Gastrocnemius medialis (tissue), 4 donors: ENCODE measurements around the gene PIK3R2. TPM values are rescaled to one million over a fixed set of nuclear protein-coding genes. Genes with fewer than 3 reads are reported as not detected.

Source experiments
- ATAC-seq, 2 donors: fragments of 150-250 bp; one replicate each; pipeline ENCODE4 v1.9.1; 2016
- DNase-seq, 2 donors: peaks; one replicate each; pipeline ENCODE4 v3.0.0-alpha.2; 2019
- H3K27ac ChIP-seq, 4 donors: fragments of 200-600 bp; sonication (generic); 1 replicate in 1 of 4; 2 replicates in 3 of 4; pipeline ENCODE4 v1.5.1; 2016 to 2018; ENCODE audit warnings: mild to moderate bottlenecking in 2 of 4, moderate library complexity in 1 of 4
- H3K27me3 ChIP-seq, 3 donors: fragments of 200-600 bp; sonication (generic) in 2 of 3; 1 replicate in 1 of 3; 2 replicates in 2 of 3; pipeline versions ENCODE4 v1.5.1 to v1.6.0; 2016 to 2019; ENCODE audit warnings: mild to moderate bottlenecking in 1 of 3, moderate library complexity in 1 of 3
- H3K36me3 ChIP-seq, 2 donors: fragments of 200-600 bp; sonication (generic) in 1 of 2; one replicate each; pipeline ENCODE4 v1.5.1; 2017 to 2018
- H3K4me1 ChIP-seq, 2 donors: fragments of 200-600 bp; sonication (generic) in 1 of 2; one replicate each; pipeline ENCODE4 v1.5.1; 2016 to 2017; ENCODE audit warnings: mild to moderate bottlenecking in 2 of 2
- H3K4me3 ChIP-seq, 4 donors: fragments of 200-600 bp; sonication (generic) in 3 of 4; 1 replicate in 1 of 4; 2 replicates in 3 of 4; pipeline ENCODE4 v1.5.1; 2016 to 2019; ENCODE audit warnings: mild to moderate bottlenecking in 2 of 4
- H3K9me3 ChIP-seq, 3 donors: fragments of 200-600 bp; sonication (generic) in 2 of 3; 1 replicate in 1 of 3; 2 replicates in 2 of 3; pipeline ENCODE4 v1.5.1; 2016 to 2019
- CTCF ChIP-seq, 5 experiments: fragments of 450-650 bp in 3 of 5; fragments of 200-600 bp in 2 of 5; sonication (generic) in 2 of 5; IDR thresholded peaks in 4 of 5; conservative IDR thresholded peaks in 1 of 5; 1 replicate in 4 of 5; 2 replicates in 1 of 5; pipeline ENCODE4 v1.5.1; 2016 to 2019; ENCODE audit warnings: antibody characterized with exemption in 5 of 5, mild to moderate bottlenecking in 3 of 5, moderate library complexity in 3 of 5
- POLR2A ChIP-seq, 2 donors: fragments of 450-650 bp; IDR thresholded peaks; one replicate each; pipeline ENCODE4 v1.6.1; 2017; ENCODE audit warnings: antibody characterized with exemption in 2 of 2, mild to moderate bottlenecking in 2 of 2, moderate library complexity in 2 of 2
- in situ Hi-C, 4 donors: fragments of 200-750 bp; cut with MboI; loops; one replicate each; pipeline versions ENCODE4 v1.15.0 to v1.8.0; 2017; ENCODE audit warnings: low sequenced_read_pairs in 4 of 4
- intact Hi-C: fragments of 100-400 bp; cut with DNase I; formaldehyde crosslinking; loops from one replicate; pipeline ENCODE4 v1.15.1; 2023; ENCODE audit warnings: low total_unique reads
- total RNA-seq, 4 donors: library from RNA; depleted of rRNA; stranded (reverse); fragments of >200 nt; gene quantifications; one replicate each; pipeline versions ENCODE4 v1.1.0 to v1.2.3, GENCODE V29; 2016

Gene PIK3R2
- total RNA-seq, 4 donors from 2014 or later = 5.6 to 11.9 (median 6.0) TPM

- Histone ChIP-seq H3K9me3 (no peaks in the 10 kb centered on the region), H3K27ac (peak overlapping the region; percentile 76 to 88 (median 82)), H3K4me1 (peaks cover 21 to 41% of the 10 kb centered on the region in 2 donors), H3K4me3 (peak overlapping the region; percentile 40 to 53 (median 46)), H3K27me3 (no peaks in the 10 kb centered on the region), H3K36me3 (peaks cover 0 to 34% of the 10 kb centered on the region in 2 donors)
- DNase-seq (no peak), ATAC-seq (peak; percentile 8 to 10)
- TF ChIP-seq CTCF (IDR thresholded peaks at IDR 0.05 in 4 of 5, conservative IDR thresholded peaks at IDR 0.05 in 1 of 5) = no peak
- no peak for TF ChIP-seq POLR2A (IDR thresholded peaks at IDR 0.05)
- intact Hi-C loops (loop anchor here (2.0 kb wide), 3 partner anchors 32 to 92 kb away; partner anchors contain the start of gene MPV17L2), in situ Hi-C loops (loop anchor here in 3 of 4 donors (10.0 kb wide), 1 partner anchor 46 kb away; no protein-coding TSS in a partner anchor)
These were observed 7.6 kb downstream of the PIK3R2 start for GRCh38 chr19:18160493-18160970.

- intact Hi-C loops = loop anchor here (2.0 kb wide), 3 partner anchors 32 to 92 kb away; partner anchors contain the start of gene MPV17L2
- peak overlapping the region; percentile 40 to 53 (median 46) for H3K4me3 ChIP-seq
- H3K27ac ChIP-seq = peak overlapping the region; percentile 76 to 88 (median 82)
- in situ Hi-C loops = loop anchor here in 3 of 4 donors (10.0 kb wide), 1 partner anchor 46 kb away; no protein-coding TSS in a partner anchor
- no peaks in the 10 kb centered on the region for H3K9me3 ChIP-seq
- ATAC-seq (peak; percentile 77 to 85), DNase-seq (peak in 1 of 2 donors; percentile 55)
- peaks cover 0 to 40% of the 10 kb centered on the region in 2 donors for H3K36me3 ChIP-seq
- H3K4me1 ChIP-seq = peaks cover 17 to 37% of the 10 kb centered on the region in 2 donors
- no peaks in the 10 kb centered on the region for H3K27me3 ChIP-seq
- TF ChIP-seq POLR2A (IDR thresholded peaks at IDR 0.05) = no peak
- peak; percentile 61 to 97 (median 76) for TF ChIP-seq CTCF (IDR thresholded peaks at IDR 0.05 in 4 of 5, conservative IDR thresholded peaks at IDR 0.05 in 1 of 5)
These were observed 8.1 kb downstream of the PIK3R2 start for GRCh38 chr19:18160971-18161635.

- peak overlapping the region in 2 of 4 donors; percentile 38 to 76 for H3K27ac ChIP-seq
- intact Hi-C loops (loop anchor here (2.0 kb wide), 3 partner anchors 31 to 91 kb away; partner anchors contain the start of gene MPV17L2), in situ Hi-C loops (loop anchor here in 3 of 4 donors (10.0 kb wide), 1 partner anchor 47 kb away; no protein-coding TSS in a partner anchor)
- peaks cover 0 to 44% of the 10 kb centered on the region in 2 donors for H3K36me3 ChIP-seq
- H3K4me3 ChIP-seq = peak overlapping the region in 2 of 4 donors; percentile 15 to 44
- H3K9me3 ChIP-seq = no peaks in the 10 kb centered on the region
- no peak for ATAC-seq
- peak in 2 of 5 experiments; percentile 4 to 18 for TF ChIP-seq CTCF (IDR thresholded peaks at IDR 0.05 in 4 of 5, conservative IDR thresholded peaks at IDR 0.05 in 1 of 5)
- no peak for TF ChIP-seq POLR2A (IDR thresholded peaks at IDR 0.05)
- peaks cover 12 to 32% of the 10 kb centered on the region in 2 donors for H3K4me1 ChIP-seq
- no peaks in the 10 kb centered on the region for H3K27me3 ChIP-seq
- DNase-seq = no peak
These were observed 8.7 kb downstream of the PIK3R2 start for GRCh38 chr19:18161636-18162002.

GRCh38 chr19:18164072-18164471 lies 11.1 kb downstream of the PIK3R2 start:
- peaks cover 3 to 17% of the 10 kb centered on the region in 2 donors for H3K4me1 ChIP-seq
- TF ChIP-seq CTCF (IDR thresholded peaks at IDR 0.05 in 4 of 5, conservative IDR thresholded peaks at IDR 0.05 in 1 of 5) = no peak
- TF ChIP-seq POLR2A (IDR thresholded peaks at IDR 0.05) = no peak
- intact Hi-C loops = no loop called here
- H3K27me3 ChIP-seq = no peaks in the 10 kb centered on the region
- ATAC-seq (no peak), DNase-seq (no peak)
- in situ Hi-C loops = loop anchor here in 3 of 4 donors (10.0 kb wide), 1 partner anchor 49 kb away; no protein-coding TSS in a partner anchor
- no peak overlapping the region for H3K4me3 ChIP-seq
- H3K9me3 ChIP-seq = no peaks in the 10 kb centered on the region
- no peak overlapping the region for H3K27ac ChIP-seq
- H3K36me3 ChIP-seq = peaks cover 0 to 66% of the 10 kb centered on the region in 2 donors
